NCI-H524 treated with DMSO at 0.1 percent for 48 hours (cell line): ENCODE measurements around the gene REPIN1.
A peak's percentile ranks its signal among the peaks of the same experiment; 100 is the strongest.

ENCODE experiments used
- DNase-seq: peaks from one replicate; lab custom pipeline; 2025; lab: John Stamatoyannopoulos, UW

Gene REPIN1

GRCh38 chr7:150360363-150361058, 8.1 kb upstream of the REPIN1 start:
- no peak for DNase-seq

- DNase-seq: no peak
Measured at GRCh38 chr7:150361402-150361801, 7.2 kb upstream of the REPIN1 start.

GRCh38 chr7:150361807-150362621, 6.6 kb upstream of the REPIN1 start:
- no peak for DNase-seq

- peak; percentile 18 for DNase-seq
Measured at GRCh38 chr7:150363370-150363769, 5.3 kb upstream of the REPIN1 start.

- DNase-seq: no peak
Measured at GRCh38 chr7:150363872-150364271, 4.8 kb upstream of the REPIN1 start.

GRCh38 chr7:150365194-150365593, 3.4 kb upstream of the REPIN1 start:
- DNase-seq: no peak

- DNase-seq: no peak
Measured at GRCh38 chr7:150365673-150366398, 2.8 kb upstream of the REPIN1 start.

- no peak for DNase-seq
Measured at GRCh38 chr7:150367677-150368095, 936 bp upstream of the REPIN1 start.

GRCh38 chr7:150368884-150369747, 494 bp downstream of the REPIN1 start:
- DNase-seq: peak; percentile 12

- DNase-seq: no peak
Measured at GRCh38 chr7:150369748-150370501, 1.3 kb downstream of the REPIN1 start.

GRCh38 chr7:150370612-150371071, 2.0 kb downstream of the REPIN1 start:
- no peak for DNase-seq

- no peak for DNase-seq
Measured at GRCh38 chr7:150371131-150371995, 2.7 kb downstream of the REPIN1 start.

- DNase-seq: no peak
Measured at GRCh38 chr7:150371996-150372270, 3.3 kb downstream of the REPIN1 start.

GRCh38 chr7:150372271-150373048, 3.8 kb downstream of the REPIN1 start:
- no peak for DNase-seq

- no peak for DNase-seq
Measured at GRCh38 chr7:150373049-150373801, 4.6 kb downstream of the REPIN1 start.

GRCh38 chr7:150374026-150374425, 5.4 kb downstream of the REPIN1 start:
- no peak for DNase-seq

GRCh38 chr7:150374472-150374871, 5.8 kb downstream of the REPIN1 start:
- DNase-seq: no peak

- no peak for DNase-seq
Measured at GRCh38 chr7:150375662-150376521, 7.3 kb downstream of the REPIN1 start.
